HT-29 (cell line): ENCODE results near the gene IGSF8. TPM values are rescaled to one million over a fixed set of nuclear protein-coding genes. Genes with fewer than 3 reads are reported as not detected.
"Not testable (repeated sequence)": the region's sequence is repeated elsewhere in the genome, so short reads cannot be mapped to it uniquely, and the experiment has no call there.

Experiments
- DNase-seq: peaks from one replicate; pipeline ENCODE4 v3.0.0-alpha.2; 2015; ENCODE audit warnings: low spot score
- total RNA-seq: library from RNA; depleted of rRNA; stranded (reverse); fragments of >200 nt; shearing (Covaris generic); gene quantifications from 2 replicates; pipeline ENCODE4 v1.2.3, GENCODE V29; 2014

The IGSF8 gene
- total RNA-seq, 1 experiment from 2014 or later, result 24.7 TPM

- no peak for DNase-seq
These were observed 29.0 kb upstream of the IGSF8 start for GRCh38 chr1:160127381-160127780.

DNA sequence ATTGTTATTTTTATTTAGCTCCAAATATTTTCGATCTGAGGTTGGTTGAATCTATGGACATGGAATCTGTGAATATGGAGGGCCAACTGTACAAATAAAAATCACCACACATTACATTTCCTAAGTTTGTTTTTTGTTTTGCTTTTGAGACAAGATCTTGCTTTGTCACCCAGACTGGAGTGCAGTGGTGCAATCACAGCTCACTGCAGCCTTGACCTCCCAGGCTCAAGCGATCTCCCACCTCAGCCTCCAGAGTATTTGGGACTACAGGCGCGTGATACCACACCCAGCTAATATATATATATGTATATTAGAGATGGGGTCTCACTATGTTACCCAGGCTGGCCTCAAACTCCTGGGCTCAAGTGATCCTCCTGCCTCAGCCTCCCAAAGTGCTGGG is 27.9 kb upstream of the IGSF8 start:
- not testable (repeated sequence) for DNase-seq

- no peak for DNase-seq
These were observed 27.3 kb upstream of the IGSF8 start for GRCh38 chr1:160125746-160126145.

DNA sequence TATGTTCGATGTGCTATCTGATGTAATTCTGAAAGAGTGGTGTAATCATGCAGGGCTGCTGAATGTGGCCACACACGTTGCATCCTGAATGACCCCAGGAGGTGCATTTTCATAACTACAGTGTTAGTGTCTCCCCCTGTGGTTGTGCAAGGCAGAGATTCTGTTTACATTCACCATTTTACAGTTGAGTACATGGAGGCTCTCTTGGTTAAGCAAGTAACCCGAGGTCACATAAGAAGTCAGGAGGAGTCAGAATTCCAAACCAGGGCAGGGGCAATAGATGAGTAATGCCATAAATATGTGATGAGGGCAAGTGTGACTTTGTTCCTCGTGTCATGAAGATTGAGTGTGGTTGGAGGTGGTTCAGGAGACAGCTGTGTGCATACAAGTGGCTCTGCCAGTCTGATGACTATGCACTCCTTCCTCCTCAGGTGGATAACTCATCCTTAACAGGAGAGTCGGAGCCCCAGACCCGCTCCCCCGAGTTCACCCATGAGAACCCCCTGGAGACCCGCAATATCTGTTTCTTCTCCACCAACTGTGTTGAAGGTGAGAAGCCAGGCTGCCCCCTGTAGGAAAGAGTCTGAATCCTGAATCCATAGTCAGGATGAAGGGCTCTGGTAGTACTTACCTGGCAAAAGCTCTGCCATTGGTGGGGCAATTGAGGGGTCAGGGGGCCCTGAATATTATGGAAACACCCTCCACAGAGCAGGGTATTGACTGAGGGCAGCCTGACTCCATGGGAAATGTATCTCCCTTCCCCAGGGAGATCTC is 26.5 kb upstream of the IGSF8 start:
- peak; percentile 83 for DNase-seq

DNA sequence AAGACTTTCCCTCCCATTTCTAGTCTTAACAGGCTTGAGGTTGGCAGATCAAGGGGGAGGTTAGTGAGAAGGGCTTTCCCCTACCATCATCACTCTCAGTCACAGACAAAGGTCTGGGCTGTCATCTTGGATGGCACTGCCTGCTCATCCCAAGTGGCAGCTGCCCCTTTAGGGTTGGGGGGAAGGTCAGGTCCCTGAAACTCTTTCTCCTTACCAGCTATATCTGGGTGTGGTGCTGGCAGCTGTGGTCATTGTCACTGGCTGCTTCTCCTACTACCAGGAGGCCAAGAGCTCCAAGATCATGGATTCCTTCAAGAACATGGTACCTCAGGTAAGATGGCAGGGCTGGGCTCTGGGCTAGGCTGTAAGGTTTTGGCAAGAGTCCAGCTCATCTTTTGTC is 25.3 kb upstream of the IGSF8 start:
- DNase-seq, result no peak

GRCh38 chr1:160122978-160123495 is 24.6 kb upstream of the IGSF8 start:
- no peak for DNase-seq

DNA sequence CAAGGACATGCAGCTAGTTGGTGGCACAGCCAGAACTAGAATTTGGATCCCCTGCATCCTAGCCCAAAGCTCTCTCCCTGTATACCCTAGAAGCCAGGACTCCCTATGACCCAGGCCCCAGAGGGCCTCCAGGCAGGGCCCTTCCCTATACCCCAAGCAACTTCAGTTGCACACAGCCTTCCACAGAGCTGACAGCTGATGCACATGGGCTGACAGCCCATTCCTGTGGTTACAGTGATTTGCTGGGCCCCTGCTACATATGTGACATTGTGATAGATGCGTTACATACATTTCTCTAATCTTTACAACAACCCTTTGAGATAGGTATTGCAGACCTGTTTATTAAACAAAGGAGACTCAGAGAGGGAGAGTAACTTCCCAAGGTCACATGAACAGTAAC is 23.0 kb upstream of the IGSF8 start:
- DNase-seq, result no peak

DNA sequence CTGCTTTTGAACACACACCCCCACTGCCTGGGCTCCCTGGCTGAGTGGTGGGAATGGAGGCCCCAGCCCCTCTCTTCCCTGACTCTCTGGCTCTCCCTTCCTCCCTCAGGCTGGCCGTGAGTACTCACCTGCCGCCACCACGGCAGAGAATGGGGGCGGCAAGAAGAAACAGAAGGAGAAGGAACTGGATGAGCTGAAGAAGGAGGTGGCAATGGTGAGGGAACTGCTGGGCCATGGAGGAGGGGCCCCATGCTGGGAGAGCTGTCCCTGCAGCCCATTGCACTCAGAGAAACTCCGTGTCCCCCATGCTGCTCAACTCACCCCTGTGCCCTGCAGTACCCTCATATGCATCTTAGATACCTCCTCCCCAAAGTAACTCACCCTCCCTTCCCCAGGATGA is 22.4 kb upstream of the IGSF8 start:
- DNase-seq, result no peak

DNA sequence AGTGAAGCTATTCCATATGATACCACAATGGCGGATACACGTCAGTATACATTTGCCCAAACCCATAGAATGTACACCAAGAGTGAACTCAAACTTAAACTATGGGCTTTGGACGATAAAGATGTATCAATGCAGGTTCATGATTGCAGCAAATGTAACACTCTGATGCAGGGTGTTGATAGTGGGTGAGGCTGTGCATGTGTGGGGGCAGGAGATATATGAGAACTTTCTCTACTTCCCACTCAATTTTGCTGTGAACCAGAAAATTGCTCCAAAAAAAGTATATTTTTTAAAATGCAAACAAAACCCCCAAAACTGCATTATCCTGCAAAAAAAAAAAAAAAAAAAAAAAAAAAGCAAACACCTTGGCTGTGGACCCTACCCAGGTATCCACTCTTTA is 20.5 kb upstream of the IGSF8 start:
- DNase-seq, result no peak

- DNase-seq, result no peak
These were observed 19.3 kb upstream of the IGSF8 start for GRCh38 chr1:160117709-160118183.

DNA sequence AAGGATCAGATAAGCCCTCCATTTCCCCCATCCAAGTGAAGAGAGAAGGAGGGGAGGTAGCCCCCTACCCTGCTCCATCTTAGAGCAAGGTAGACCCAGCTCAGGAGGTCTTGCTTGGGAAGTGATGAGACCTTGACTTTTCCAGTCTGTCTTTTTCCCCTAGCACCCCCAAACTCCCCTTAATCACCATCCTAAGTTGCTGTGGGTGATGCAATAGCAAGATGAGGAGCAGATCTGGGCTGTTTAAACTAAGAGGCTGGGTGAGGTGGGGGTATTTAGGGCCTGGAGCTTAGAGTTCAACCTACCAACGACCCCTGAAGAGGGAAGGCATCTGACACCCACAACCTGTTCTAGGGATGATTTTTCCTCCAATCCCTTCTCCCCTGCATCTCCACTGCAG is 18.9 kb upstream of the IGSF8 start:
- DNase-seq, result no peak

GRCh38 chr1:160116283-160117147 is 18.1 kb upstream of the IGSF8 start:
- no peak for DNase-seq

- no peak for DNase-seq
These were observed 17.3 kb upstream of the IGSF8 start, which contains the start of gene ATP1A2 for GRCh38 chr1:160115545-160116282. Gene ATP1A2, plus strand, starts transcription at chr1:160115759. Its CDS starts 103 bp downstream, at chr1:160115862.

GRCh38 chr1:160114085-160114484 is 15.7 kb upstream of the IGSF8 start:
- no peak for DNase-seq

GRCh38 chr1:160113407-160113806 is 15.0 kb upstream of the IGSF8 start:
- no peak for DNase-seq

- no peak for DNase-seq
These were observed 13.9 kb upstream of the IGSF8 start for GRCh38 chr1:160112357-160112756.

- not testable (repeated sequence) for DNase-seq
These were observed 13.0 kb upstream of the IGSF8 start for GRCh38 chr1:160111462-160111861.

DNA sequence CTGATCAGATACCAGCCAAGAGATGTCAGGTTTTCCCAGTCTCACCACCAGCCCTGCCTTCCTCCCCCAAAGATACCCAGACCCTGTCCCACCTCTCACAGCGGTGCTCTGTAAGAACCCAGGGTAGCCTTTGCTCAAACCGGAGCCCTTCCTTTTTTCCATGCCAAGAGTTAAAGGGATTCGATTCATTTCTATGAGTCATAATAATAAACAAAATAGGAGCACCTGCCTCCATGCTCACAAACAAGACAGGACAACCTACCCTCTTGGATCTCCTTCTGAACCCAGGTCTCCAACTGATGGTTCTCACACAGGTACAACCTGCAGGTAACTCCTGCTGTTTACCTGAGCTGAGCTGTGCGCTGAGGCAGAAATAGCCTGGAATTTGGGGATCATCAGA is 11.3 kb upstream of the IGSF8 start:
- DNase-seq, result no peak

- no peak for DNase-seq
These were observed 10.7 kb upstream of the IGSF8 start for GRCh38 chr1:160108888-160109662.

- no peak for DNase-seq
These were observed 9.1 kb upstream of the IGSF8 start for GRCh38 chr1:160107512-160107911.

DNA sequence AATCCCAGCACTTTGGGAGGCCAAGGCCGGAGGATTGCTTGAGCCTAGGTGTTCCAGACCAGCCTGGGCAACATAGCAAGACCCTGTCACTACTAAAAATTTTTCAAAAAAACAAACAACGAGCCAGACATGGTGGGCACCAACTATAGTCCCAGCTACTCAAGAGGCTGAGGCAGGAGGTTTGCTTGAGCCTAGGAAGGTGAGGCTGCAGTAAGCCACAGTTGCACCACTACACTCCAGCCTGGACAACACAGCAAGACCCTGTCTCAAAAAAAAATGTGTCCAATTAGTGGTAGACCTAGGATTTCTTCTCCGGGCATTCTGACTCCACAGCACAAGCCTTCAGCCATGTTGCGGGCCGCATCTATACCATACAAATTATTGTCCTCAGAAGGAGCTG is 6.7 kb upstream of the IGSF8 start:
- DNase-seq, result no peak
